ENCODE results near the gene CMBL.

Gene CMBL

GRCh38 chr5:10306114-10306513 is 1.6 kb downstream of the CMBL start:
- Histone ChIP-seq H3K4me3 (no peak overlapping the region), H3K27ac (no peak overlapping the region)
- no peak for DNase-seq (ENCODE audit: low spot score)

GRCh38 chr5:10304932-10305331 is 2.8 kb downstream of the CMBL start:
- no peak overlapping the region for H3K27ac ChIP-seq

More at GRCh38 chr5:10306114-10306513, 1.6 kb downstream of the CMBL start:
- no peak for TF ChIP-seq CTCF (IDR thresholded peaks at IDR 0.05)

GRCh38 chr5:10303699-10304170 is 4.0 kb downstream of the CMBL start:
- no peak for TF ChIP-seq CTCF (IDR thresholded peaks at IDR 0.05)

More at GRCh38 chr5:10304932-10305331, 2.8 kb downstream of the CMBL start:
- DNase-seq (ENCODE audit: low spot score): no peak
- TF ChIP-seq CTCF (IDR thresholded peaks at IDR 0.05): no peak
- no peak overlapping the region for H3K4me3 ChIP-seq

GRCh38 chr5:10303201-10303600 is 4.5 kb downstream of the CMBL start:
- no peak overlapping the region for H3K27ac ChIP-seq
- no peak overlapping the region for H3K4me3 ChIP-seq
- DNase-seq (ENCODE audit: low spot score): no peak
- TF ChIP-seq CTCF (IDR thresholded peaks at IDR 0.05): no peak

More at GRCh38 chr5:10303699-10304170, 4.0 kb downstream of the CMBL start:
- Histone ChIP-seq H3K27ac (no peak overlapping the region), H3K4me3 (no peak overlapping the region)
- DNase-seq (ENCODE audit: low spot score): no peak

- peak; percentile 80 for DNase-seq (ENCODE audit: low spot score)
Observed at GRCh38 chr5:10301842-10302610, 5.7 kb downstream of the CMBL start.

GRCh38 chr5:10301266-10301665 is 6.4 kb downstream of the CMBL start:
- no peak for TF ChIP-seq CTCF (IDR thresholded peaks at IDR 0.05)
- no peak for DNase-seq (ENCODE audit: low spot score)
- no peak overlapping the region for H3K4me3 ChIP-seq
- no peak overlapping the region for H3K27ac ChIP-seq

More at GRCh38 chr5:10301842-10302610, 5.7 kb downstream of the CMBL start:
- H3K27ac ChIP-seq: peak overlapping the region in 1 of 2 donors; percentile 6
- peak overlapping the region; percentile 2 for H3K4me3 ChIP-seq
- TF ChIP-seq CTCF (IDR thresholded peaks at IDR 0.05): no peak

- TF ChIP-seq CTCF (IDR thresholded peaks at IDR 0.05): no peak
- H3K27ac ChIP-seq: no peak overlapping the region
- no peak for DNase-seq (ENCODE audit: low spot score)
- no peak overlapping the region for H3K4me3 ChIP-seq
Observed at GRCh38 chr5:10300246-10300645, 7.5 kb downstream of the CMBL start.

All from coronary artery (tissue), 2 donors.